Measurements from ENCODE around the gene HK3. TPM values are rescaled to one million over a fixed set of nuclear protein-coding genes. Genes with fewer than 3 reads are reported as not detected.

Gene HK3
- total RNA-seq, 1 donor from 2014 or later = 0.77 TPM

DNA sequence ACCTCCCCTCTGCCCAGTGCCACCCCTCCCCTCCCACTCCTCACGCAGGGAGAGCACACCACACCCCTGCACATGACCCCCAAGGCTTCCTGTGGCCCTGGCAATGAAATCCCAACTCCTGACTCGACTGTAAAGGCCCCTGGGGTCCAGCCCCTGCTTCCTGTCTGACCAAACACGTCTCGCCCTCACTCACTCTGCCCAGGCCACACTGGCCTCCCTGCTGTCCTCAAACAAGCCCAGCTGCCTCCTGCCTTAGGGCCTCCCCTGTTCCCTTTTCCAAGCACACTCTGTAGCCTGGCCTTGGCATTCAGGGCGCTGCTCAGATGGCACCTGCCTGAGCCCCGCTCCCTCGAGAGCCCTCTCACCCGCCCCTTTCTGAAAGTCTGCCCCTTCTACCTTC lies 42.4 kb downstream of the HK3 start:
- Mint-ChIP-seq H3K27me3 (peaks cover 17% of the 10 kb centered on the region), H3K4me3 (no peak overlapping the region)
- TF ChIP-seq, protein P1, sequence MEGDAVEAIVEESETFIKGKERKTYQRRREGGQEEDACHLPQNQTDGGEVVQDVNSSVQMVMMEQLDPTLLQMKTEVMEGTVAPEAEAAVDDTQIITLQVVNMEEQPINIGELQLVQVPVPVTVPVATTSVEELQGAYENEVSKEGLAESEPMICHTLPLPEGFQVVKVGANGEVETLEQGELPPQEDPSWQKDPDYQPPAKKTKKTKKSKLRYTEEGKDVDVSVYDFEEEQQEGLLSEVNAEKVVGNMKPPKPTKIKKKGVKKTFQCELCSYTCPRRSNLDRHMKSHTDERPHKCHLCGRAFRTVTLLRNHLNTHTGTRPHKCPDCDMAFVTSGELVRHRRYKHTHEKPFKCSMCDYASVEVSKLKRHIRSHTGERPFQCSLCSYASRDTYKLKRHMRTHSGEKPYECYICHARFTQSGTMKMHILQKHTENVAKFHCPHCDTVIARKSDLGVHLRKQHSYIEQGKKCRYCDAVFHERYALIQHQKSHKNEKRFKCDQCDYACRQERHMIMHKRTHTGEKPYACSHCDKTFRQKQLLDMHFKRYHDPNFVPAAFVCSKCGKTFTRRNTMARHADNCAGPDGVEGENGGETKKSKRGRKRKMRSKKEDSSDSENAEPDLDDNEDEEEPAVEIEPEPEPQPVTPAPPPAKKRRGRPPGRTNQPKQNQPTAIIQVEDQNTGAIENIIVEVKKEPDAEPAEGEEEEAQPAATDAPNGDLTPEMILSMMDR (conservative IDR thresholded peaks at IDR 0.05) = no peak

DNA sequence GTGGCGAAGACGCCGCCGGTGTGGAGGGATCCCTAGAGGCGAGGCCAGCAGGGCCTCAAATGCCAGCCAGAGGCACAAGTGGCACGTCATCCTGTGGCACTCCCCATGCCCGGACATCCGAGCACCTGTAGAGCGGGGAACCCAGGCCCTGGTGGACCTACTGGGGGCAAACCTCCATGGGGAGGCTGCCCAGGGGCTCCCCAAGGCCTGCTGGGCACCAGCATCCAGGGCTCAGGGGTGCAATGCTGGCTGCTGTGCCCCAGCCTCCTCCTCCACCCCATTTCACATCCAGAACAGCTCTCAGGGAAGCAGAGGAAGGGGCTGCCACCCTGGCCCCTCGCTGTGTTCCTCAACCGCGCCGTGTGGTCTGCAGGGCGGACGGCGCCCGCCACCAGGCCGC lies 43.5 kb downstream of the HK3 start:
- TF ChIP-seq, protein P1 (conservative IDR thresholded peaks at IDR 0.05) = no peak
- Mint-ChIP-seq H3K4me3 (no peak overlapping the region), H3K27ac (no peak overlapping the region), H3K4me1 (ENCODE audit: unreplicated experiment) (no peaks in the 10 kb centered on the region), H3K9me3 (no peaks in the 10 kb centered on the region), H3K36me3 (no peaks in the 10 kb centered on the region), H3K27me3 (peaks cover 17% of the 10 kb centered on the region)
- no peak for DNase-seq (ENCODE audit: extremely low spot score, unreplicated experiment)

More for the DNA sequence above, 42.4 kb downstream of the HK3 start:
- H3K9me3 Mint-ChIP-seq = no peaks in the 10 kb centered on the region
- H3K27ac Mint-ChIP-seq = no peak overlapping the region
- H3K4me1 Mint-ChIP-seq (ENCODE audit: unreplicated experiment) = no peaks in the 10 kb centered on the region
- DNase-seq (ENCODE audit: extremely low spot score, unreplicated experiment) = no peak
- H3K36me3 Mint-ChIP-seq = no peaks in the 10 kb centered on the region

DNA sequence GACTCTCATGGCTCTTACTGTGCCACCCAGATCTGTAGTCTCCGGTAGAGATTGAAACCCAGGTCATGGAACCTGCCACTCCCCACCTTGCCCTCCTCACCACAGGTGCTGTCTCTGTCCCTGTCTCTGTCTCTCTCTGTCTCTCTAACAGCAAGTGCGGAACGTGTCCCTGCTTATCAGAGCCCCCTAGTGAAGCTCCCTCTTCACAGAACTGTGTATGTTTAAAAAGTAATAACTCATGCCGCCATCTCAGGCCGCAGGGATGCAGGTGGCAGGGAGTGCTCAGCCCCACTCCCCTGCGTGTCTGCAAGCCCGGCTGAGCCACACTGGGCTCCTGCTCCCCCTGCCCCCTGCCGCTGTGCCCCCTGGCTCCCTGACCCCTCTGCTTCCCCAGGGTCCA lies 45.0 kb downstream of the HK3 start:
- H3K4me1 Mint-ChIP-seq (ENCODE audit: unreplicated experiment) = no peaks in the 10 kb centered on the region
- H3K27me3 Mint-ChIP-seq = peaks cover 17% of the 10 kb centered on the region
- TF ChIP-seq, protein P1 (conservative IDR thresholded peaks at IDR 0.05) = no peak
- no peaks in the 10 kb centered on the region for H3K36me3 Mint-ChIP-seq
- no peak for DNase-seq (ENCODE audit: extremely low spot score, unreplicated experiment)
- no peak overlapping the region for H3K4me3 Mint-ChIP-seq
- no peaks in the 10 kb centered on the region for H3K9me3 Mint-ChIP-seq
- no peak overlapping the region for H3K27ac Mint-ChIP-seq

DNA sequence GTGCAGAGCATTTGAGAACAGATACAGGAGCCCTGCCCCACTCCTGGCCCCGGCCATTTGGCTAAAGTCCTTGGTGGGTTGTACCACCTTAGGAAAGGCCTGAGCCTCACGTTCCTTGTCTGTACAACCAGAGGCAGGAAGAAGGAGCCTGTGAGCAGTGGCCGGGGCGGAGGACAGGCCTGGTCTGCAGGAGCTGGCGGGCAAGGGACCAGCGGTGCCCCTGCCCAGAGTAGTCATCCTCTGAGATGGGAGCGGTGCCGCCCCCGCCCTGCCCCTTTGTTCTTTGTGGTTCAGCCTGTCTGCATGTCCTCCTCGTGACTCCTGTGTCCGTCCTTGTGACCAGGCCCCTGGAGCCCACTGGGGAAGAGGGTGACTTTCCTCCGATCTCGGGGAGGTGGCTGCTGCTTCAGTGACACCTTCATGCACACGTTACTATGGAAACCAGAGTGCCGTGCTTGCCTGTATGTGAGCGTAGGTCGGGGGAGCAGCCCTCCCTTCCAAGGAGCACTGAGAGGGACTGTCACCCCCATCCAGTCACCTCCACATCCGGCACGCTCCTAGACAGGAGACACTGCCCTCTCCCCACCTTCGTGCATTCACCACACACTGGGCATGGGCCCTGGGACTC lies 45.9 kb downstream of the HK3 start:
- no peaks in the 10 kb centered on the region for H3K4me1 Mint-ChIP-seq (ENCODE audit: unreplicated experiment)
- no peak for DNase-seq (ENCODE audit: extremely low spot score, unreplicated experiment)
- H3K27me3 Mint-ChIP-seq = peaks cover 14% of the 10 kb centered on the region
- no peak overlapping the region for H3K4me3 Mint-ChIP-seq
- H3K27ac Mint-ChIP-seq = no peak overlapping the region
- H3K36me3 Mint-ChIP-seq = no peaks in the 10 kb centered on the region
- H3K9me3 Mint-ChIP-seq = no peaks in the 10 kb centered on the region
- TF ChIP-seq, protein P1 (conservative IDR thresholded peaks at IDR 0.05) = no peak

DNA sequence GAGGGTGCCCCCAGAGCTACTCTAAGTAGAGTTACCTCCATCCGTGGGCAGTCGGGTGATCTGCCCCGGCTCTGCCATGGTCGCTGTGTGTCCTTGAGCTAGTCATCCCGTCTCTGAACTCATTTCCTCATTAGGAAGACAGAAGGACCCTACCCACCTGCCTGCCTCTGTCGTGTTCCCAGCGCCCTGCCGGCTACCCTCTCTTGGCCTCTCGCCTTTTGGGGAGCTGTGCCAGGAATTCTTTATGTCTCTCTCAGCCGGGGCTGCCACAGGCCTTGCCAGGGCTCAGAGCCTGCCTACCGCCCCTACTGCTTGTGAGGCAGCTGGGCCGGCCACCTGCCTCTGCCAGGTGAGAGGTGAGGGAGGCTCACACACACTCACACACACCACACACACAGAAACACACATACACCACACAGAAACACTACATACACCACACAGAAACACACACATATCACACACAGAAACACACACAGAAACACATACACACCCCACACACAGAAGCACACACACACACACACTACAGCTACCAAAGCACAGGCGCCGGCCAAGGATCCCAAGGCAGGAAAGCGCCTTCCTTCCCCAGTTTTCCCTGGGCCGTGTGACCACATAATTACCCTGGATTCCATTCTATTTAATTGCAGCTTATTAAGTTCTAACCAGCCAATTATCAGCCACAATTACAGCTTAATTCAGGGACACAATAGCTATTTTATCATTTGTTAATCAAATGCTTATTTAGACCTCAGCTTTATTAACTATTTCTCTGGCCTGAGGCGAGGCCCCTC lies 47.1 kb downstream of the HK3 start:
- no peaks in the 10 kb centered on the region for H3K9me3 Mint-ChIP-seq
- no peaks in the 10 kb centered on the region for H3K36me3 Mint-ChIP-seq

More for the DNA sequence above, 47.1 kb downstream of the HK3 start:
- H3K27ac Mint-ChIP-seq = no peak overlapping the region
- H3K4me1 Mint-ChIP-seq (ENCODE audit: unreplicated experiment) = no peaks in the 10 kb centered on the region
- no peak for DNase-seq (ENCODE audit: extremely low spot score, unreplicated experiment)
- no peak overlapping the region for H3K4me3 Mint-ChIP-seq
- peaks cover 10% of the 10 kb centered on the region for H3K27me3 Mint-ChIP-seq
- TF ChIP-seq, protein P1 (conservative IDR thresholded peaks at IDR 0.05) = no peak
